OCI-LY1 (cell line): ENCODE measurements around the gene ANKRD6.

ENCODE experiments used
- H2AFZ ChIP-seq: fragments of 200-600 bp; sonication (generic), shearing (Covaris generic); 2 replicates; pipeline ENCODE4 v1.6.0; 2014; ENCODE audit warnings: antibody characterized with exemption, mild to moderate bottlenecking, low read length
- H3F3A ChIP-seq: fragments of 200-600 bp; sonication (generic), shearing (Covaris generic); 2 replicates; pipeline ENCODE4 v1.6.0; 2014; ENCODE audit warnings: mild to moderate bottlenecking, antibody characterized with exemption, low read length, moderate library complexity; ENCODE audit not compliant: insufficient read depth
- H3K27ac ChIP-seq: fragments of 200-600 bp; sonication (generic); 2 replicates; pipeline ENCODE4 v1.5.1; 2014; ENCODE audit warnings: low read length, mixed run types, mild to moderate bottlenecking, low read depth; ENCODE audit not compliant: poor library complexity, severe bottlenecking
- H3K27me3 ChIP-seq: fragments of 200-600 bp; sonication (generic); 2 replicates; pipeline ENCODE4 v1.6.0; 2014; ENCODE audit warnings: antibody characterized with exemption, mild to moderate bottlenecking, low read length, moderate library complexity; ENCODE audit not compliant: insufficient read depth
- H3K36me3 ChIP-seq: fragments of 200-600 bp; sonication (generic); 2 replicates; pipeline ENCODE4 v1.6.1; 2014; ENCODE audit warnings: mild to moderate bottlenecking, antibody characterized with exemption, low read length, moderate library complexity, mixed read lengths; ENCODE audit not compliant: insufficient read depth
- H3K4me1 ChIP-seq: fragments of 200-600 bp; sonication (generic); 2 replicates; pipeline ENCODE4 v1.5.1; 2014; ENCODE audit warnings: mild to moderate bottlenecking, low read length, moderate library complexity; ENCODE audit not compliant: insufficient read depth, severe bottlenecking
- H3K4me2 ChIP-seq: fragments of 200-600 bp; sonication (generic), shearing (Covaris generic); 2 replicates; pipeline ENCODE4 v1.6.1; 2014; ENCODE audit warnings: low read length
- H3K4me3 ChIP-seq: fragments of 200-600 bp; sonication (generic); 2 replicates; pipeline ENCODE4 v1.5.1; 2014; ENCODE audit warnings: low read length, low read depth, mild to moderate bottlenecking, mixed read lengths; ENCODE audit not compliant: poor library complexity, severe bottlenecking
- H3K79me2 ChIP-seq: fragments of 200-600 bp; shearing (Covaris generic); 2 replicates; pipeline ENCODE4 v1.6.1; 2016; ENCODE audit warnings: mixed run types, low read length, mixed read lengths; ENCODE audit not compliant: insufficient read depth
- H3K9ac ChIP-seq: fragments of 200-600 bp; sonication (generic), shearing (Covaris generic); 2 replicates; pipeline ENCODE4 v1.6.1; 2014; ENCODE audit warnings: mild to moderate bottlenecking, low read length, mixed read lengths
- H3K9me2 ChIP-seq: fragments of 200-600 bp; sonication (generic), shearing (Covaris generic); 2 replicates; pipeline ENCODE4 v1.6.1; 2014; ENCODE audit warnings: low read depth, mild to moderate bottlenecking, low read length, mixed read lengths
- H3K9me3 ChIP-seq: fragments of 200-600 bp; shearing (Covaris generic); 2 replicates; pipeline ENCODE4 v1.6.1; 2014; ENCODE audit warnings: low read length, mixed read lengths
- H4K20me1 ChIP-seq: fragments of 200-600 bp; sonication (generic), shearing (Covaris generic); 2 replicates; pipeline ENCODE4 v1.6.0; 2016; ENCODE audit warnings: mild to moderate bottlenecking, low read length; ENCODE audit not compliant: insufficient read depth
- EZH2 ChIP-seq: fragments of 200-600 bp; sonication (generic), shearing (Covaris generic); IDR thresholded peaks from 2 replicates; pipeline ENCODE4 v1.8.0; 2017; ENCODE audit warnings: borderline replicate concordance, mixed run types, mild to moderate bottlenecking, antibody characterized with exemption, low read length, moderate library complexity, mixed read lengths
- TF ChIP-seq, protein P1 (sequence below): fragments of 200-600 bp; sonication (generic), shearing (Covaris generic); IDR thresholded peaks from 2 replicates; pipeline ENCODE4 v1.5.1; 2017; ENCODE audit warnings: mild to moderate bottlenecking, antibody characterized with exemption, low read length, moderate library complexity, mixed read lengths

ANKRD6 gene

GRCh38 chr6:89662659-89663223, 229.8 kb downstream of the ANKRD6 start:
- Histone ChIP-seq H3F3A (no peaks in the 10 kb centered on the region), H4K20me1 (no peaks in the 10 kb centered on the region), H3K9me3 (no peaks in the 10 kb centered on the region), H3K4me3 (no peak overlapping the region), H3K4me2 (no peak overlapping the region), H3K27ac (no peak overlapping the region), H3K9me2 (no peaks in the 10 kb centered on the region), H3K9ac (no peak overlapping the region), H3K79me2 (no peaks in the 10 kb centered on the region), H3K27me3 (no peaks in the 10 kb centered on the region), H3K4me1 (no peaks in the 10 kb centered on the region), H2AFZ (no peak overlapping the region), H3K36me3 (peaks cover 91% of the 10 kb centered on the region)
- TF ChIP-seq EZH2: no peak
- TF ChIP-seq, protein P1, sequence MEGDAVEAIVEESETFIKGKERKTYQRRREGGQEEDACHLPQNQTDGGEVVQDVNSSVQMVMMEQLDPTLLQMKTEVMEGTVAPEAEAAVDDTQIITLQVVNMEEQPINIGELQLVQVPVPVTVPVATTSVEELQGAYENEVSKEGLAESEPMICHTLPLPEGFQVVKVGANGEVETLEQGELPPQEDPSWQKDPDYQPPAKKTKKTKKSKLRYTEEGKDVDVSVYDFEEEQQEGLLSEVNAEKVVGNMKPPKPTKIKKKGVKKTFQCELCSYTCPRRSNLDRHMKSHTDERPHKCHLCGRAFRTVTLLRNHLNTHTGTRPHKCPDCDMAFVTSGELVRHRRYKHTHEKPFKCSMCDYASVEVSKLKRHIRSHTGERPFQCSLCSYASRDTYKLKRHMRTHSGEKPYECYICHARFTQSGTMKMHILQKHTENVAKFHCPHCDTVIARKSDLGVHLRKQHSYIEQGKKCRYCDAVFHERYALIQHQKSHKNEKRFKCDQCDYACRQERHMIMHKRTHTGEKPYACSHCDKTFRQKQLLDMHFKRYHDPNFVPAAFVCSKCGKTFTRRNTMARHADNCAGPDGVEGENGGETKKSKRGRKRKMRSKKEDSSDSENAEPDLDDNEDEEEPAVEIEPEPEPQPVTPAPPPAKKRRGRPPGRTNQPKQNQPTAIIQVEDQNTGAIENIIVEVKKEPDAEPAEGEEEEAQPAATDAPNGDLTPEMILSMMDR: no peak

GRCh38 chr6:89667872-89668556, 235.1 kb downstream of the ANKRD6 start:
- no peaks in the 10 kb centered on the region for H3K27me3 ChIP-seq
- H3K4me3 ChIP-seq: no peak overlapping the region
- no peaks in the 10 kb centered on the region for H3K79me2 ChIP-seq
- H3K36me3 ChIP-seq: peaks cover 89% of the 10 kb centered on the region
- H3K27ac ChIP-seq: no peak overlapping the region
- H2AFZ ChIP-seq: no peak overlapping the region
- no peak overlapping the region for H3K9ac ChIP-seq
- no peaks in the 10 kb centered on the region for H3K9me2 ChIP-seq
- no peaks in the 10 kb centered on the region for H4K20me1 ChIP-seq
- no peaks in the 10 kb centered on the region for H3F3A ChIP-seq
- no peaks in the 10 kb centered on the region for H3K9me3 ChIP-seq
- H3K4me2 ChIP-seq: no peak overlapping the region
- no peak for TF ChIP-seq EZH2
- TF ChIP-seq, protein P1: no peak
- no peaks in the 10 kb centered on the region for H3K4me1 ChIP-seq

DNA sequence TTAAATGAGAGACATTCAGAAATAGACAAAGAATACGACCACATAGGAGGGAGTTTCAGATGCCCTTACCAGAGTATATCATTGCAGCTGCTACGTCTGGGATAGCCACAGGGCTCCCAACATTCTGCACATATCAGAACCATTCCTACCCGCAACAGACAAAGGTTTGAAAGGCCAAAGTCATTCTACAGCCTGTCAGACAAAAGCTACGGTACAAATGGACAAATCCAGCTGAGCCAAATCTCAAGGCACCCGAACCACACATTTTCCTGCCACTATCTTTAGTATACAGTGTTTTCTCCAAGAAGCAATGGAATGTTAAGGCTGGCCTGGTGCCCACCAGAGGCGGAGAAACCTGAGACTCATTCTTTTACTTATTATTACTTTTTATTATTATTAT, 236.1 kb downstream of the ANKRD6 start:
- Histone ChIP-seq H3K27me3 (no peaks in the 10 kb centered on the region), H2AFZ (no peak overlapping the region), H3K79me2 (no peaks in the 10 kb centered on the region), H3K4me3 (no peak overlapping the region), H3K27ac (no peak overlapping the region), H3F3A (no peaks in the 10 kb centered on the region), H3K9ac (no peak overlapping the region), H3K36me3 (peaks cover 86% of the 10 kb centered on the region), H3K9me3 (no peaks in the 10 kb centered on the region), H4K20me1 (no peaks in the 10 kb centered on the region), H3K4me1 (no peaks in the 10 kb centered on the region), H3K4me2 (no peak overlapping the region), H3K9me2 (no peaks in the 10 kb centered on the region)
- TF ChIP-seq, protein P1: no peak
- TF ChIP-seq EZH2: no peak
